Activated gamma-delta T cell treated with Interleukin-2 at 50 U/mL for 16 hours (primary cell): ENCODE measurements around the gene LPAR1.
"Not testable (repeated sequence)": the region's sequence is repeated elsewhere in the genome, so short reads cannot be mapped to it uniquely, and the experiment has no call there.

Experiments used
- DNase-seq: peaks from one replicate; pipeline ENCODE4 v3.0.0-alpha.2; 2020

LPAR1 gene, protein sequence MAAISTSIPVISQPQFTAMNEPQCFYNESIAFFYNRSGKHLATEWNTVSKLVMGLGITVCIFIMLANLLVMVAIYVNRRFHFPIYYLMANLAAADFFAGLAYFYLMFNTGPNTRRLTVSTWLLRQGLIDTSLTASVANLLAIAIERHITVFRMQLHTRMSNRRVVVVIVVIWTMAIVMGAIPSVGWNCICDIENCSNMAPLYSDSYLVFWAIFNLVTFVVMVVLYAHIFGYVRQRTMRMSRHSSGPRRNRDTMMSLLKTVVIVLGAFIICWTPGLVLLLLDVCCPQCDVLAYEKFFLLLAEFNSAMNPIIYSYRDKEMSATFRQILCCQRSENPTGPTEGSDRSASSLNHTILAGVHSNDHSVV

DNA sequence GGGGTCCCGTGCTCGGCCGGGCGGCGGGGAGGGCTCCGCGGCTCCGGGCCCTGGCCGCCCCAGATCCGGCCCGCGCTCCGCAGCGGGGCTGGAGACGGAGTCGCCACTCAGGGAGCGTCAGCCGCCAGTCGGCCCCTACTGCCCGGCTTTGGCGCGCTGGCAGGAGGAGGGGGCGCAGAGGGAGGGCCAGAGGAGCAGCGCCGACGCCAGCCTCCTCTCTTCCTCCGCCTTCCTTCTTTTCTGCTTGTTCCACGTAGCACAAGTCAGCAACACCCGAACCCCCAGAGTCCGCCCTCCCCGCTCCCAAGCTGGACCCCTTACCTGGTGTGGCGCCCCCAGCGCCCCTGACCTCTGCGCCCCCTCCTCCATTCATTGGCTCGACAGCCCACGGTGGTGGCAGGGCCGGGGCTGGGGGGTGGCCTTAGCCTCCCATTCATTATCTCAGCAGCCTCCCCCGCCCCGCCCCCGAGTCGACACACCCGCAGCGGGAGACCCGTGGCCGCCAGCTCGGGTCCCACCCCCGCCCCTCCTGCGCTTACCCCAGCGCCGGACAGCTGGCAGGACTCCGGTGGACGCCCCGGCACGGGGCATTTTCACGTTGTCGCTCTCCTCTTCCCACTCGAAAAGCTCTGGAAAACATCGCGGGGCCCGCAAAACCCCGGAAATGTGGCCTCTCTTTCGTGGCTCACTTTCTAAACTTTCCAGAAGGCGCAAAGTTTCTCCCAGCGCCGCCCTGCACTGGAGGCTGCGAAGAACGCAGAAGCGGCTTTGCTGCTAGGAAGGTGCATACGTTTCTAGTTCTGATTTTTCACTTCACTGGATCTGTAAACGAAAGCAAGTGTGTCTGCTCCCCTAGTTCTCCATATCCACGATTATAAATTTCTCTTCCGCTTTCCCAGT lies at the start of gene LPAR1:
LPAR1 (minus strand) TSS at position 140 of the 900 bp plus-strand sequence. CDS start 66,353 bp downstream, outside the sequence.
- DNase-seq, result no peak

DNA sequence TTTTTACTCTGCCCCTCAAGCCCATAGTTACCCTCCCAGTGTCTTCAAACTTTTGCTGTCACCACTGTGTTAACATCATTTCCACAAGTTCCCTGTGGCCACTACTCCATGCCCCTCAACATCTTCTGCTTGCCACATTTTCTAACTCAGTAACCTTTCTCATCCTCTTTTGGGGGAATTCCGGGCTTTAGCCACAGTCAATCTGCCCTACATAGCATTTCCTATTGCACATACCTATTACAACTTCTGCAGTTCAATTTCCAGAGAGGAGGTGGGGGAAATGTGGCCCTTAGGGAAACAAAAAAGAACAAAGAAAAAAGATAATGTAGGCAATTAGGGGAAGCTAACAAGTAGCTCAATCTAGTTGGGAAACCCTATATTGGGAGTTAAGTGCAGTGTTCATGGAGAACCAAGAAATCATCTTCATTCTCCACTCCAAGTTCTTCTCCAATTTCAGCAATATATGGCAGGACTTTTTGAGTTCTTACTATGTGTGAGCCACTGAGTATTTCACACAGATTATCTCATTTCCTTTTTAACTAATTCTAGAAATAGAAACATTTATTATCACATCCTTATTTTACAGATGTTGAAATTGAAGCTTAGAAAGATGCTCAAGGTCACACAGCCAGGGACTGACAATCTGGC lies 40.2 kb upstream of the LPAR1 start:
- no peak for DNase-seq

DNA sequence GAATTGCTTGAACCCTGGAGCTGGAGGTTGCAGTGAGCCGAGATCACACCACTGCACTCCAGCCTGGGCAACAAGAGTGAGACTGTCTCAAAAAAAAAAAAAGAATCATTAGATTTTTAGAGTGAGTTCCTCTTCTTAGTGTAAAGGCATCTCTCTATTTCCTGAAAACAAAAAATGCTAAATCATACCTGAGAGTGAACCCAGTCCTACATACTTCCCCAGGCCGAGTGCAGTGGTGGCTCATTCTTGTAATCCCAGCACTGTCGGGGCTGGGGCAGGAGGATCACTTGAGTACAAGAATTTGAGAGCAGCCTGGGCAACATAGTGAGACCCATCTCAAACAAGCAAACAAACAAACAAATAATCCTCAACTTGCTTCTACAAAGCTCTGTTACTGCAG lies 38.2 kb upstream of the LPAR1 start:
- no peak for DNase-seq

DNA sequence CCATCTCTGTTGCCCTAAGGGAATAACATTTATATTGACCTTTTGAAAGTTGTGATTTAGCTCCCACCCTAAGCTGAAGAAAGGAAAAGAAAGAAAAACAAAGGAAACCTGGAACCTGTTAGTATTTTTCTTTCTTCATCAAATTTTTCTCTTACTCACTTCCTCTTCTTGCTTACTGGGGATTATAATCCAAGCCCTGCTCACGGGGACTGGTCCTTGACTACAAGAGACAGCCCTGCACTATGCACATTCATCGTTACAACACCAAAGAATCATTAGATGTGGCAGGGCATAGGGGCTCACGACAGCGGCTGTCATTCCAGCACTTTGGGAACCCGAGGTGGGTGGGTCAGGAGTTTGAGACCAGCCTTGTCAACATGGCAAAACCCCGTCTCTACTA lies 37.8 kb upstream of the LPAR1 start:
- no peak for DNase-seq

DNA sequence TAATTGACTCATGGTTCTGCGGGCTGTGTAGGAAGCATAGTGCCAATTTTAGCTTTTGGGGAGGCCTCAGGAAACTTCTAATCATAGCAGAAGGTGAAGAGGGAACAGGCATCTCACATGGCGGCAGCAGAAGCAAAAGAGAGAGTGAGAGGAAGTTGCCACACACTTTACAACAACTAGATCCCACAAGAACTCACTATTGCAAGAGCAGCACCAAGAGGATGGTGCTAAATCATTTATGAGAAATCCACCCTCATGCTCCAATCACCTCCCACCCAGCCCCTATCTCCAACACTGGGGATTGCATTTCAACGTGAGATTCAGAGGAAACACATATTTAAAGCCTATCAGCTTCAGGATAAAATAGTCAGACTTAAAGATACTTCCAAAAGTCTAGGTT lies 36.1 kb upstream of the LPAR1 start:
- no peak for DNase-seq

DNA sequence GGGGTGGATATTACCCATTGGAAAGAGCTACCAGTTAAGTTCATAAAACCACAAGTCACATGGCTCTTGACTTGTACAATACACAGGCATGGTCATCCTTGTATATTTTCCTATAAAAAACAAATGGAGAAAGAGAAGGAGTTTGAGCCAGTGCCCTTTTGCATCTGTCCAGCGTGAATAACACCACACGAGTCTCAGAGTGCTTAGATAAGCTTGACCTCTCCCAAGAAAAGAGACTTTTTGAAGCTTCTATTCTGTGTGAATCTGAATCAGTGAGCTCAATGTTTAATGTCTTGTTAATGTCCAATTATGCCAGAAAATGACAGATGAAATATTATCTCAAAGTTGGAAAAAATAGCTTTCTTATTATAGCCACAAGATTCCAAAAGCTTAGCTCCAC lies 30.9 kb upstream of the LPAR1 start:
- no peak for DNase-seq

DNA sequence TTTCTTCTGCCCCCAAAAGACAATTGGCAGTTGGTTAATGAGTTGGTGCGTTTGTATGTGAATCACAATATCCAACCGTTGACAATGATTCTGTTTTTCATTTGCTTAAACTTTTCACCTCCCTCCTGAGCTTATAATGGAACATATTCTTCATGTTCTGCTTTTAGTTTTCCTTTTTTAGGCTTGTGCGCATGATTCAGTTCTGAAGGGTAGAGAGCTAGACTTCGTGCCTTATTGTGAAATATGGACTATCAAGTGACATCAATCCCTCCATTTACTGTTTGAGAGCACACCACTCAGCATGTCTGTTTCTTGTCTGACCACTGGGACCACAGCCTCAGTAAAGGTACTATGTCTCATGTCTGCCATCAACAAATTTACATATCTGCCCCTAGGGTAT lies 30.5 kb upstream of the LPAR1 start:
- no peak for DNase-seq

DNA sequence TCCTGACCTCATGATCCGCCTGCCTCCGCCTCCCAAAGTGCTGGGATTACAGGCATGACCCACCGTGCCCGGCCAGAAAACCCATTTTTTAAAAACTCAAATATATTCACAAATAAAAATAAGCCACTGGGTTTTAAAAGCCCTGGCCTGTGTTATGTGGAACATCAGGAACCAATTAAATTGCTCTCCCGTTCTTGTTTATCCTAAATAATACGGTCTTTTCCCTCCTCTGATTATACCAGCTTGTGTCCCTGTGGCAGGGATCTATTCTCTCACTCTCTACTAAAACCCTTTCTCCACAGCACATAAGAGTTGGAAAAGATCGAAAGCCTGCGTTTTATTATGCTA lies 30.1 kb upstream of the LPAR1 start:
- no peak for DNase-seq

DNA sequence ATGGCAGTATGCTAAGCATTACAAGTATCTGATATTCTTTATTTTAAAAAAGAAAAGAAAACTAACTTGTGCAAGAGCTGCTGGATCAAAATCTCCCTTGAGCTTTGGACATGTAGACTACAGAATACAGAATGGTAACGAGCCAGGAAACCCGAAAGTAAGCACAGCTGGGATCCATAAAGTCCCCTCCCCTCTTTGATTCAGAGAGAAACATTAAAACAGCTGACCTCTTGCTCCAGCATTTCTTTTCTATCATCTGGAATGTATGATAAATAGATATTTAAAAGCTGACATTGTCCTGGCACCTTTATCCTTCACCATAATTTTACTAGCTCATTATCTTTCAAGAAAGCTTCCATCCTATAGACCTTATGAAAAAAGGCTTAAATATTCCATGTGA lies 28.2 kb upstream of the LPAR1 start:
- DNase-seq, result no peak

DNA sequence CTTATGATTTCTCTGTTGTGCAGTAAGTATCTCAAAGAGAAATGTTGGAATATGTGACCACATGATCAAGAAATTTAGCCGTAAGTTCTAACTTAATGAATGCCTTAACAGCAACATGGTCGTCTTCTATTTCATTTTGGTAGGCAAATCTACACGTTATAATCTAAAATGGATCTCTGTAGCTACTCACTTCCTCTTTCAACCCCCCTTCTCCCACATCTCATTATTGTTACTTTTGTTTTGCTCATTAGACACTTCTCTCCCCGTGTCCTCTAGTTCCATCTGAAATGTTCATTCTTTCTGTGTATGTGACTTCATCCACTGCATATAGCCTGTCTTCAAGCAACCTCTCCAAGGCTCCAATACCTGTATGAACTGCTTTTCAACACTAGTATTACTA lies 27.1 kb upstream of the LPAR1 start:
- no peak for DNase-seq

DNA sequence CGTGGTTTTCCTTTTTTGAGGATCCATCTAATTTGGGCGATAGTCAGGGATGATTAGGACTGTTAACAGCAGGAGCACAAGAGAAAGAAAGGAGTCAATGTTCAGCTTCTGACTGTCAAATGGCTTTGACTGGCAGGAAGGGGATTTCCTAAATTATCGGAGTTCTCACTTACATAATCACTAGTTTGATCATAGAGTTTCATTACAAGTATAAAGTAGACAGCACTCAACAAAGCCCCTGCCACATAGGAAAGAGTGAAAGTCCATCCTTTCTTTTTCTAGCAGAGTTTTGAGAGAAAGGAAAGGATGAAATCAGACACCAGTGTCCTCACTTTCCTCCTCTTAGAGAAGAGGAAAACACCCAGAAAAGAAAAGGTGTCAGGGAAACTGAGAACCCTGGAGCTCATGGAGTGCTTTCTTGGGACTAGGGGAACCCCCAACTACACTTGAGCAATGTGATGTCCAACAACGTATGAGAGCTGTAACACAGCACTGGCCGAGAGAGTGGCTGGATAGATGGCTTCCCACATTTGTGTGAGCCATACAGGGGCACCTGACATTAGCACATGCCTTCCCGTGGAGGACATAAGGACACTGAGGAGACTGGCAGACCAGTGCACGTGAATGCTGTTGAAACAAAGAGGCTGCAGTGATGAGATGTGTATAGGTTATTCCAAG lies 26.0 kb upstream of the LPAR1 start:
- no peak for DNase-seq

DNA sequence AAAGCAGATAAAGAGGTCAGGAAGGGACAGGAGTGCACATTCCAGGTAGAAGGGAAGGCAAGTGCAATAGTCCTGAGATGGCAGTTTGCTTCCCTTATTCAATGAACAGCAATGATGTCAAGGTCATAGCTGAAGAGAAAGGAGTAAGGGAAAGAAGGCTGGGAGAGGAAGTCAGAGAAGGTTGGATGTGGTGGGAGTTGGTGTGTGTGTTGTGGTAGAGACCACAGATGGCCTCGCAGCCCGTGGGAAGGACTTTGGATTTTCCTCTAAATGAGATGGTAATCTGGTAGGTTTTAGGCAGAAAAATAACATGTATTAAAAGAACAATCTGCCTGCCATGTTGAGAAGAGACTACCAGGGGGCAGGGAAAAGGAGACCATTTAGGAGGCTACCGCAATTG lies 25.1 kb upstream of the LPAR1 start:
- DNase-seq, result no peak

DNA sequence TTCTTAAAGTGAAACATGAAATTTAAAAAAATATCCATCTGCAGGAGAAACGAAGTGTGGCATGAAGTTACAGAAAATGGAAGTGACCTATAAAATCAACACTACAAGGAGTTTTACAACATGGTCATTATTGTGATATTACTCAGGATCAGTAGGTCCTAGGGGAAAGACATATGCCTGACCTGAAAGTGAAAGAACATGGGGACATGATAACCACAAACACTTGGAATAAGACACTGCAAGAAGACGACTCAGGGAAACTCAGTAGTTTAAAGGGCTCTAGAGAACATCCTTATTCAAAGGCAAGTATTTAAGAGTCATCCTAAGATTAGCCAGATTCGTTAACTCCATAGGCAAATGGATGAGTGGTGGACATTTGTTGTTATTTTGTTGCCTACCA lies 19.9 kb upstream of the LPAR1 start:
- no peak for DNase-seq

DNA sequence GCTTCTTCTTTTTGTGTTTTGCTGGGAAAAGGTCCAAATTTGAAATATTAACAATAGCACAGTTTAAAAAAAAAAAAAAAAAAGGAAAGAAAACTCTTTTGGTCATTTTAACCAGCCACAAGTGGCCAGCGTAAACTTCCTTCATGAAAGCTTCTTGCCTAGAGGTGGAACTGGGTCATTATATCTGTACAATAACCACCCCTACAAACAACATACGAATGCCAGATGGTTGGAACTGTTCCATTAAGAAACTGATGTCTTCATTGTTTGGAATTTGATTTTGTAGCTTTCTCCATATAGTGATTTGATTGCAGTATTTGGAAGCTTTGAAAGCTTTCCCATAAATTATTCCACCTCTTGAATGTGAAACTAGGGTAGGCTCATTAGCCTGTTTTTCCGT lies 18.3 kb upstream of the LPAR1 start:
- DNase-seq, result no peak

DNA sequence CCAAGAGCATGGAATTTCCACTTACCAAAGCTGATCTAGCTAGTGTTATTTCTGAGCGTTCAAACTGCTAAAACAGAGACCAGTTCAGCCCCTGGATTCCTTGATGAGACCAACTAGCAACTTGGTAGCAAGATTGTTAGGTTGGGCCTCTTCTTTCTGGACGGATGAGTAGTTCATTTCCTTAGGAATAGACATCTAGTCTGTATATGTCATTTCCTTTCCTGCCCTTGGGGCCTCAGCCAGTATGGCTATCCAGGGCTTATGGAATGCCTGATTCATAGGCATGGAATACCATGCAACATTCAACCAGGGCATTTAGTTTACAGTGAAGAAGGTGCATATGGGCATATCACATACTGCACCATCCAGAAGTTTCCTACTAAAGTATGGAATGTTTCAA lies 14.5 kb upstream of the LPAR1 start:
- no peak for DNase-seq

DNA sequence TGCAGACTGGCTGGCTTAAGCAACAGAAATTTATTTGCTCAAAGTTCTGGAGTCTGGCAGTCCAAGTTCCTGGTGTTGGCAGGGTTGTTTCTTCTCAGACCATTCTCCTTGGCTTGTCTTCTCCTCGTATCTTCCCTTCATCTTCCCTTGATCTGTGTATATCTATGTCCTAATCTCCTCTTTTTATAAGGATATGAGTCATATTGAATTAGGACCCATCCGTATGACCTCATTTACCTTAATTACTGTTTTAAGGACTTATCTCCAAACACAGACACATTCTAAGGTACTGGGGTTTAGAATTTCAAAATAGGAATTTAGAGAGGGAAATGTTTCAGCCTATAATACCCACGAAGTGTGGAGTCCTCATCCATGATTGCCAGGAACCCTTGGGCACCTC lies 13.1 kb upstream of the LPAR1 start:
- no peak for DNase-seq

DNA sequence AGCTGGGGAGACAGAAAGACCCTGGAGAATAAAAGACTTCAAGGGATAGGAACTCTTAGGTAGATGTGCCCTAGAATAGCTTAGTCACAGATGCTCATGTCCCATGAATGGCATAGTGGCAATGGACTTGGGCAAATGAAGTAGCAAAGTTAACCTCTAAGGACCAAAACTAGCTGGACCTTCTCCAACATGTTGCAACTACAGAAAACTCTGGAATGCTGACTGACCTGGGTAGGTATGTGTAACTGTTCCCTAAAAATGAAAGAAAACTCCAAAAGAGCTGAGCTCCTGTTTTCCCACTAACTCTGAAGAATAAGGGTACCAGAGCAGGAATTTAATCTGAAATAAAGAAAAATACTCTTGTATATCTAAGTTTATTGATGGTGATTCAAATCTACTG lies 12.5 kb upstream of the LPAR1 start:
- no peak for DNase-seq

DNA sequence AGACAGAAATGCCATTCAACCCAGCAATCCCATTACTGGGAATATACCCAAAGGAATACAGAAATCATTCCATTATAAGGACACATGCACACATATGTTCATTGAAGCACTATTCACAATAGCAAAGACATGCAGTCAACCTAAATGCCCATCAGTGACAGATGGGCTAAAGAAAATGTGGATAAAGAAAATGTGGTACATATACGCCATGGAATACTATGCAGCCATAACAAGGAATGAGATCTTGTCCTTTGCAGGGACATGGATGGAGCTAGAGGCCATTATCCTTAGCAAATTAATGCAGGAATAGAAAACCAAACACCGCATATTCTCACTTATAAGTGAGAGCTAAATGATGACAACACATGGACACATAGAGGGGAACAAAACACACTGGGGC lies 9.0 kb upstream of the LPAR1 start:
- DNase-seq, result not testable (repeated sequence)

DNA sequence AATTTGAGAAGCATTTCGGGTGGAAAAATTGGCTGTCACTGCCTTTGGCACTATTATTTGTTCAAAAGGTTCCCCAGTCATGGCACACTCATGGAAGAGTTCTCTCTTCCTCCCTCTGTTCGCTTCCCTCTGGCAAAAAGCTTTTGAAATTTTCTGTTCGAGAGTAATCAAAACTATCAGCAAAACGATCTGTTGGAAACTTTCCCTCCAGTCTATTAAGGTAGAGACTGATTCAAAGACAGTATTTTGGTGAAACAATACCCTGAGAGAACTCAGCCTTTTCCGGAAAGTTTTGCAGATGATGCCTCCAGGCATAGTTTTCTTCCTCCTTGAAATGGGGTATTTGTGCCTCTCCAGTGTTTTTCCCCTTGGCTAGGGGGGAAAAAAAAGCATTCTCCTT lies 3.6 kb upstream of the LPAR1 start:
- no peak for DNase-seq

DNA sequence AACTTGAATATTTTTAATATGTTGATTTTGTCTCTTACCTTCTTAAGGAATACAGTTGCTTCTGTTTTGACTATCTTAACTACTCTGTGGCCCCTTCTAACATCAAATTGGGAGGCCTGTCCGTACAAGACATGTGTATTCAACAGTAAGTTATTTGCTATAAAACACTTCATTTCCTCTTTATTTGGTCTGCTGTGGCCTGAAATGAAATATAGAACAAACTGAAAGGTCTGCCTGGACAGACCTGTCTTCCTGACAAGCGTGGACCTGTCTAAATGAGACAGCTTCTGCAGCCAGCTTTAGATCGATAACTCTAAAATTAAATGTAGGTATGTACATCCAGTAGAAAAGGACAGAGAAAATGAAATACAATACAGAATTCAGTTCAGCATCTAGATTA lies 2.2 kb upstream of the LPAR1 start:
- no peak for DNase-seq

DNA sequence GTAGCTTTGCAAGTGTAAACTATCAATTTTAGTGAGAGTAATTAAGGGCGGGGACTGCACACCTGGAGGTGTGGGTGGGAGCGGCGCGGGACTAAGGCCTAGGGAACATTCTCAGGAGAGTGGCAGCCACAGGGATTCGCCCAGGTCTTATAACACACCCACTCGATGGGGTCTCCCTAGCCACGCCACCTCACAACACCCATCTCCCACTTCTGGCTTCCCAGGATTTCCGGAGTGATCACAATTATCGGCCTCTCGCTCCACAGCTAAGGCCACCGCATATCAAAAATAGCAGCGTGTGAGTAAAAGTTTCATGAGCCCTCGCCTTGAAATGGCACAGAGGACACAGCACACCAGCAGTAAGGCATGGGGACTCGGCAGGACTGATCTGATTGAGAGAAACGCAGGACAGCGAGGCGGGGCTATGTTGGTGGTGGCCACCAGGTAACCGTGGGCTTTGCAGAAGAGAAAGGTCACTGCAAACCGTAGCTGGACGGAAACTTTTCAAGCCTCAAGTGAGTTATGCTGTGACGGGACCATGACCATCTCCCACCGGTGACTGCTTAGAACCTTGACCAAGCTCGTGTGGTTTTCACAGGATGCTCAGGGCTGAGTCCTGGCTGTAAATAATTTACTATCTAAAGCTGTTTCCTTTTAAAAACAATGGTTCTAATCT lies 1.1 kb upstream of the LPAR1 start:
- no peak for DNase-seq

DNA sequence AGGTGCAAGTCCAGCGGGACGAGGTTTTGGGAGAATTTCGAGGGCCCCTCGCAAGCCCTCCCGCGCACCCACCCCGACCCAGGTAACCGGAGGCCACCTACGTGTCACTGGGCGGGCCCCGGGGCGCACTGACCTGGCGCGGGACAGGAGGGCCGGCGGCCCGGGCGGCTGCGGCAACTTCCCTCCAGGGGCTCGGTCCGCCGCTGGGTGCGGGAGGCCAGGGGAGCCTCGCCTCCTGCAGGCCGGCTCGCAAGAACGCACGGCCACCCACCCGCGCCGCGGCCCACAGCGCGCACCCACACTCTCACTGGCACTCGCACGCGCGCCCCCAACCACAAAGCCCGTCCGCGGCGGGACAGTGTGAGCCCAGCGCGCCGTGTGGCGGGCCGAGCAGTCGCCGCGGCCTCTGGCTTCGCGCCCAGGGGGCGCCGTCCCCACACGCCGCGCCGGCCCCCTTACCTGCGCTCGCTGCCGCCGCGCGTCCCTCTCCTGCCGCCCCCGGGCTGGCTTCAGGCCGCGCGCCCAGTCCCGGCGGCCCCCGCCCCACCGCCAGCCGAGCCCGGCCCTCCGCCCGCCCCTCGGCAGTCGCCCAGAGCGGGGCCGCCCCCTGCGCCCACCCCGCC lies 451 bp downstream of the LPAR1 start:
- DNase-seq, result no peak
